ENCODE measurements around the gene EFTUD2.

Gene EFTUD2

GRCh38 chr17:44900894-44901293 is 1.6 kb upstream of the EFTUD2 start (continued):
- TF ChIP-seq ZNF76 (tag by site-specific recombination; IDR thresholded peaks at IDR 0.05; ENCODE audit: borderline replicate concordance, low read depth) (peak; percentile 22; the same call in 1 of the 2 replicates), ZFP69B (tag by site-specific recombination; IDR thresholded peaks at IDR 0.05) (peak; percentile 70), ZNF248 (tag by site-specific recombination; IDR thresholded peaks at IDR 0.05) (no peak), PRDM4 (tag by site-specific recombination; IDR thresholded peaks at IDR 0.05) (no peak), OSR2 (tag by site-specific recombination; IDR thresholded peaks at IDR 0.05) (peak; percentile 90), ZNF768 (tag by site-specific recombination; IDR thresholded peaks at IDR 0.05) (no peak), BCL11A (tag by site-specific recombination; IDR thresholded peaks at IDR 0.05; ENCODE audit: low read depth) (no peak), ZBTB44 (tag by site-specific recombination; IDR thresholded peaks at IDR 0.05) (peak; percentile 95), ZSCAN30 (tag by site-specific recombination; IDR thresholded peaks at IDR 0.05) (peak; percentile 64), ZNF350 (tag by site-specific recombination; IDR thresholded peaks at IDR 0.05) (no peak), ZBTB20 (tag by site-specific recombination; IDR thresholded peaks at IDR 0.05) (peak; percentile 74), ATF2 (tag by site-specific recombination; IDR thresholded peaks at IDR 0.05; ENCODE audit: low read depth) (peak; percentile 99), PRDM10 (tag by site-specific recombination; IDR thresholded peaks at IDR 0.05) (peak; percentile 7; the same call in 1 of the 2 replicates), ZNF514 (tag by site-specific recombination; IDR thresholded peaks at IDR 0.05) (no peak), ZNF549 (tag by site-specific recombination; IDR thresholded peaks at IDR 0.05) (no peak), ZBTB17 (tag by site-specific recombination; IDR thresholded peaks at IDR 0.05) (peak; percentile 92), ZNF707 (tag by site-specific recombination; IDR thresholded peaks at IDR 0.05) (no peak), ZNF311 (tag by site-specific recombination; IDR thresholded peaks at IDR 0.05; ENCODE audit: borderline replicate concordance) (no peak), ZBTB21 (tag by site-specific recombination; IDR thresholded peaks at IDR 0.05) (peak; percentile 82)
- TF ChIP-seq, protein P1, sequence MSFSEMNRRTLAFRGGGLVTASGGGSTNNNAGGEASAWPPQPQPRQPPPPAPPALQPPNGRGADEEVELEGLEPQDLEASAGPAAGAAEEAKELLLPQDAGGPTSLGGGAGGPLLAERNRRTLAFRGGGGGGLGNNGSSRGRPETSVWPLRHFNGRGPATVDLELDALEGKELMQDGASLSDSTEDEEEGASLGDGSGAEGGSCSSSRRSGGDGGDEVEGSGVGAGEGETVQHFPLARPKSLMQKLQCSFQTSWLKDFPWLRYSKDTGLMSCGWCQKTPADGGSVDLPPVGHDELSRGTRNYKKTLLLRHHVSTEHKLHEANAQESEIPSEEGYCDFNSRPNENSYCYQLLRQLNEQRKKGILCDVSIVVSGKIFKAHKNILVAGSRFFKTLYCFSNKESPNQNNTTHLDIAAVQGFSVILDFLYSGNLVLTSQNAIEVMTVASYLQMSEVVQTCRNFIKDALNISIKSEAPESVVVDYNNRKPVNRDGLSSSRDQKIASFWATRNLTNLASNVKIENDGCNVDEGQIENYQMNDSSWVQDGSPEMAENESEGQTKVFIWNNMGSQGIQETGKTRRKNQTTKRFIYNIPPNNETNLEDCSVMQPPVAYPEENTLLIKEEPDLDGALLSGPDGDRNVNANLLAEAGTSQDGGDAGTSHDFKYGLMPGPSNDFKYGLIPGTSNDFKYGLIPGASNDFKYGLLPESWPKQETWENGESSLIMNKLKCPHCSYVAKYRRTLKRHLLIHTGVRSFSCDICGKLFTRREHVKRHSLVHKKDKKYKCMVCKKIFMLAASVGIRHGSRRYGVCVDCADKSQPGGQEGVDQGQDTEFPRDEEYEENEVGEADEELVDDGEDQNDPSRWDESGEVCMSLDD (tag by site-specific recombination; IDR thresholded peaks at IDR 0.05): no peak
- TF ChIP-seq, protein P2, sequence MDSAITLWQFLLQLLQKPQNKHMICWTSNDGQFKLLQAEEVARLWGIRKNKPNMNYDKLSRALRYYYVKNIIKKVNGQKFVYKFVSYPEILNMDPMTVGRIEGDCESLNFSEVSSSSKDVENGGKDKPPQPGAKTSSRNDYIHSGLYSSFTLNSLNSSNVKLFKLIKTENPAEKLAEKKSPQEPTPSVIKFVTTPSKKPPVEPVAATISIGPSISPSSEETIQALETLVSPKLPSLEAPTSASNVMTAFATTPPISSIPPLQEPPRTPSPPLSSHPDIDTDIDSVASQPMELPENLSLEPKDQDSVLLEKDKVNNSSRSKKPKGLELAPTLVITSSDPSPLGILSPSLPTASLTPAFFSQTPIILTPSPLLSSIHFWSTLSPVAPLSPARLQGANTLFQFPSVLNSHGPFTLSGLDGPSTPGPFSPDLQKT (IDR thresholded peaks at IDR 0.05; ENCODE audit: borderline replicate concordance, low read depth, low read length): no peak
- TF ChIP-seq, protein P3, sequence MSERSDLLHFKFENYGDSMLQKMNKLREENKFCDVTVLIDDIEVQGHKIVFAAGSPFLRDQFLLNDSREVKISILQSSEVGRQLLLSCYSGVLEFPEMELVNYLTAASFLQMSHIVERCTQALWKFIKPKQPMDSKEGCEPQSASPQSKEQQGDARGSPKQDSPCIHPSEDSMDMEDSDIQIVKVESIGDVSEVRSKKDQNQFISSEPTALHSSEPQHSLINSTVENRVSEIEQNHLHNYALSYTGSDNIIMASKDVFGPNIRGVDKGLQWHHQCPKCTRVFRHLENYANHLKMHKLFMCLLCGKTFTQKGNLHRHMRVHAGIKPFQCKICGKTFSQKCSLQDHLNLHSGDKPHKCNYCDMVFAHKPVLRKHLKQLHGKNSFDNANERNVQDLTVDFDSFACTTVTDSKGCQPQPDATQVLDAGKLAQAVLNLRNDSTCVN (tag by site-specific recombination; optimal IDR thresholded peaks at IDR 0.05): no peak

All from HEK293 (cell line).